ENCODE results near the gene PLCB4. TPM values are rescaled to one million over a fixed set of nuclear protein-coding genes. Genes with fewer than 3 reads are reported as not detected.

The PLCB4 gene
- total RNA-seq, 4 donors from 2014 or later, result 20.6 to 45.9 (median 34.2) TPM

- intact Hi-C loops (cut with DNase I; ENCODE audit: low total_unique reads) (no loop called here), in situ Hi-C loops (cut with MboI; ENCODE audit: low pct_ligation_motif_present in 1 of 4, low pct_unique_long_range_greater_than_20kb in 1 of 4, low sequenced_read_pairs in 3 of 4) (no loop called here)
- no peak overlapping the region for H3K27ac ChIP-seq
- H3K36me3 ChIP-seq, result no peaks in the 10 kb centered on the region
- H3K4me1 ChIP-seq, result peaks cover 0 to 14% (median 0%) of the 10 kb centered on the region in 4 donors
- no peaks in the 10 kb centered on the region for H3K27me3 ChIP-seq
- TF ChIP-seq, protein P1, sequence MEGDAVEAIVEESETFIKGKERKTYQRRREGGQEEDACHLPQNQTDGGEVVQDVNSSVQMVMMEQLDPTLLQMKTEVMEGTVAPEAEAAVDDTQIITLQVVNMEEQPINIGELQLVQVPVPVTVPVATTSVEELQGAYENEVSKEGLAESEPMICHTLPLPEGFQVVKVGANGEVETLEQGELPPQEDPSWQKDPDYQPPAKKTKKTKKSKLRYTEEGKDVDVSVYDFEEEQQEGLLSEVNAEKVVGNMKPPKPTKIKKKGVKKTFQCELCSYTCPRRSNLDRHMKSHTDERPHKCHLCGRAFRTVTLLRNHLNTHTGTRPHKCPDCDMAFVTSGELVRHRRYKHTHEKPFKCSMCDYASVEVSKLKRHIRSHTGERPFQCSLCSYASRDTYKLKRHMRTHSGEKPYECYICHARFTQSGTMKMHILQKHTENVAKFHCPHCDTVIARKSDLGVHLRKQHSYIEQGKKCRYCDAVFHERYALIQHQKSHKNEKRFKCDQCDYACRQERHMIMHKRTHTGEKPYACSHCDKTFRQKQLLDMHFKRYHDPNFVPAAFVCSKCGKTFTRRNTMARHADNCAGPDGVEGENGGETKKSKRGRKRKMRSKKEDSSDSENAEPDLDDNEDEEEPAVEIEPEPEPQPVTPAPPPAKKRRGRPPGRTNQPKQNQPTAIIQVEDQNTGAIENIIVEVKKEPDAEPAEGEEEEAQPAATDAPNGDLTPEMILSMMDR (IDR thresholded peaks at IDR 0.05), result no peak
- no peak for TF ChIP-seq EP300 (IDR thresholded peaks at IDR 0.05; ENCODE audit: low read depth)
- no peaks in the 10 kb centered on the region for H3K9me3 ChIP-seq
- no peak overlapping the region for H3K4me3 ChIP-seq
- DNase-seq, result no peak
- WGBS, 2 donors (ENCODE audit: low coverage in 1 of 2), result 72 to 75% methylated on average over 3 of the region's 3 CpGs
Observed at GRCh38 chr20:9092655-9093054, 23.8 kb downstream of the PLCB4 start.

GRCh38 chr20:9093218-9093957, 24.5 kb downstream of the PLCB4 start:
- no peaks in the 10 kb centered on the region for H3K36me3 ChIP-seq
- H3K27me3 ChIP-seq, result no peaks in the 10 kb centered on the region
- intact Hi-C loops (cut with DNase I; ENCODE audit: low total_unique reads) (no loop called here), in situ Hi-C loops (cut with MboI; ENCODE audit: low pct_ligation_motif_present in 1 of 4, low pct_unique_long_range_greater_than_20kb in 1 of 4, low sequenced_read_pairs in 3 of 4) (no loop called here)
- no peaks in the 10 kb centered on the region for H3K9me3 ChIP-seq
- TF ChIP-seq, protein P1 (IDR thresholded peaks at IDR 0.05), result no peak
- TF ChIP-seq POLR2AphosphoS5 (IDR thresholded peaks at IDR 0.05) (no peak), EP300 (IDR thresholded peaks at IDR 0.05; ENCODE audit: low read depth) (no peak), POLR2A (IDR thresholded peaks at IDR 0.05) (no peak)
- no peak overlapping the region for H3K4me3 ChIP-seq
- peaks cover 0 to 14% (median 0%) of the 10 kb centered on the region in 4 donors for H3K4me1 ChIP-seq
- no peak for DNase-seq
- H3K27ac ChIP-seq, result peak overlapping the region in 2 of 4 donors; percentile 14 to 27
- 49 to 64% methylated on average over 7 to 8 of the region's 8 CpGs for WGBS, 2 donors (ENCODE audit: low coverage in 1 of 2)

GRCh38 chr20:9099372-9099771, 30.5 kb downstream of the PLCB4 start:
- no peaks in the 10 kb centered on the region for H3K27me3 ChIP-seq
- in situ Hi-C loops (cut with MboI; ENCODE audit: low pct_ligation_motif_present in 1 of 4, low pct_unique_long_range_greater_than_20kb in 1 of 4, low sequenced_read_pairs in 3 of 4) (no loop called here), intact Hi-C loops (cut with DNase I; ENCODE audit: low total_unique reads) (no loop called here)
- TF ChIP-seq POLR2AphosphoS5 (IDR thresholded peaks at IDR 0.05) (no peak), POLR2A (IDR thresholded peaks at IDR 0.05) (no peak), EP300 (IDR thresholded peaks at IDR 0.05; ENCODE audit: low read depth) (no peak)
- TF ChIP-seq, protein P1 (IDR thresholded peaks at IDR 0.05), result no peak
- no peaks in the 10 kb centered on the region for H3K36me3 ChIP-seq
- H3K4me3 ChIP-seq, result no peak overlapping the region
- H3K9me3 ChIP-seq, result no peaks in the 10 kb centered on the region
- WGBS, 2 donors (ENCODE audit: low coverage in 1 of 2), result 81 to 83% methylated on average over 2 of the region's 2 CpGs
- DNase-seq, result no peak
- no peaks in the 10 kb centered on the region for H3K4me1 ChIP-seq
- H3K27ac ChIP-seq, result no peak overlapping the region

- 89 to 90% methylated on average over 8 to 9 of the region's 9 CpGs for WGBS, 2 donors (ENCODE audit: low coverage in 1 of 2)
- no peak overlapping the region for H3K4me3 ChIP-seq
- in situ Hi-C loops (cut with MboI; ENCODE audit: low pct_ligation_motif_present in 1 of 4, low pct_unique_long_range_greater_than_20kb in 1 of 4, low sequenced_read_pairs in 3 of 4), result no loop called here
- no peak overlapping the region for H3K27ac ChIP-seq
- H3K36me3 ChIP-seq, result no peaks in the 10 kb centered on the region
- H3K9me3 ChIP-seq, result no peaks in the 10 kb centered on the region
- no peak for TF ChIP-seq EP300 (IDR thresholded peaks at IDR 0.05; ENCODE audit: low read depth)
- TF ChIP-seq POLR2A (IDR thresholded peaks at IDR 0.05), result no peak
- no peak for TF ChIP-seq POLR2AphosphoS5 (IDR thresholded peaks at IDR 0.05)
- no peaks in the 10 kb centered on the region for H3K27me3 ChIP-seq
- no peak for DNase-seq
- no peaks in the 10 kb centered on the region for H3K4me1 ChIP-seq
- intact Hi-C loops (cut with DNase I; ENCODE audit: low total_unique reads), result no loop called here
Observed at GRCh38 chr20:9100691-9101090, 31.8 kb downstream of the PLCB4 start.

DNA sequence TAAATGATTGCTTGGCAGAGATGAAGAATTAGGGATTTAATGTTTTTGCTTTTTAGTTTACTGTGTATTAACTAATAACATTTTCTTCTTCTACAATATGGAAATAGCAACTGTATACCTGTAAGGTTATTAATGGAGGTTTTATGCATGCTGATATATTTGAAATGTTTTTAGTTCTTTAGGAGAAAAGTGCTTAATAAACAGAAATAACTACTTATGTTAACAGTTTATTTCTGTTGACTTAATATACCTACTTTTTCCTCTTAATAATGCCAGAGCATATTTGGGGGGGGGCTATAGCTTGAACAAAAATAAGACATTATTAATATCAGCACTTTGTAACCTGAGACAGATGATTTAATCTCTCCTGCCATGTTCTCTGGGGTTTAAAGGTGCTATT, 33.6 kb downstream of the PLCB4 start:
- no peaks in the 10 kb centered on the region for H3K9me3 ChIP-seq
- no peak for DNase-seq
- no peaks in the 10 kb centered on the region for H3K4me1 ChIP-seq
- in situ Hi-C loops (cut with MboI; ENCODE audit: low pct_ligation_motif_present in 1 of 4, low pct_unique_long_range_greater_than_20kb in 1 of 4, low sequenced_read_pairs in 3 of 4), result no loop called here
- no peaks in the 10 kb centered on the region for H3K27me3 ChIP-seq
- H3K4me3 ChIP-seq, result no peak overlapping the region
- no peaks in the 10 kb centered on the region for H3K36me3 ChIP-seq
- intact Hi-C loops (cut with DNase I; ENCODE audit: low total_unique reads), result no loop called here
- TF ChIP-seq POLR2AphosphoS5 (IDR thresholded peaks at IDR 0.05) (no peak), EP300 (IDR thresholded peaks at IDR 0.05; ENCODE audit: low read depth) (no peak), POLR2A (IDR thresholded peaks at IDR 0.05) (no peak)
- TF ChIP-seq, protein P1 (IDR thresholded peaks at IDR 0.05), result no peak
- H3K27ac ChIP-seq, result no peak overlapping the region

Data from transverse colon (tissue), 4 donors.